Colon (tissue), 2 donors: Measurements from ENCODE around the gene SLC50A1.

Experiments
- FAIRE-seq: peaks from 2 replicates; lab custom pipeline; 2012; peaks lifted over from hg19 to GRCh38; lab: Jason Lieb, UNC
- donor health status: control.
- donor health status: control.

The SLC50A1 gene

GRCh38 chr1:155184835-155185782, 49.5 kb downstream of the SLC50A1 start:
- FAIRE-seq: no peak

GRCh38 chr1:155185783-155186066, 50.1 kb downstream of the SLC50A1 start:
- no peak for FAIRE-seq

- FAIRE-seq: no peak
Measured at GRCh38 chr1:155186067-155186793, 50.6 kb downstream of the SLC50A1 start.

- FAIRE-seq: no peak
Measured at GRCh38 chr1:155186794-155187455, 51.3 kb downstream of the SLC50A1 start.

DNA sequence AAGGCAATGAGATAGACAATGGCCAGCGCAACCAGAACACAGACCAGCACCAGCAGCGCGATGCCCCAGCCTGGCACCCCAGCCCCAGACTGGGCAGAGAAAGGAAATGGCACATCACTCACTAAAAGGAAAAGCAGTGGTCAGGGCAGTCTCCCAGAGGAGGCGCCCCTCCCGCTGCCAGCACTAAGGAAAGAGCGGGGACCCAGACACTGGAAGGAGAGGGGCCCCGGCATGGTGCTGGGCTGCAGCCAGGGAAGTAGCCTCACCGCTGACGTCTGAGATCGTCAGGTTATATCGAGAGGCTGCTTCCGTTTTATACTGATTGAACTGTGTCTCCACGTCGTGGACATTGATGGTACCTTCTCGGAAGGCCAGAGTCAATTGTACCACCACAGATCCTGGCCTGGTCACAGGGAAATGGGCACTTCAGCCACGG, 51.8 kb downstream of the SLC50A1 start:
- no peak for FAIRE-seq

DNA sequence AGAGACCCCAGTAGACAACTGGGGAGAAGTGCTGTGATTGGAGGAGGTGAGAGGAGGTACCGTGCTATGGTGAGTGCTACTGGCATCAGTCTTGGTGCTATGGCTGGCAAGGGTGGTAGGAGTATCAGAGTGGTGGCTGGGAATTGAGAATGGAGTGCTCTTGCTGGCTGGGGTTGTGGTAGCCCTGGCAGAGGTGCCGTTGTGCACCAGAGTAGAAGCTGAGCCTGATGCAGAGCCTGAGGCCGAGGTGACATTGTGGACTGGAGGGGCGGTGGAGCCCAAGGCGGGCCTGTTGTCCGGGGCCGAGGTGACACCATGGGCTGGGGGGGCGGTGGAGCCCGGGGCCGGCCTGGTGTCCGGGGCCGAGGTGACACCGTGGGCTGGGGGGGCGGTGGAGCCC, 52.6 kb downstream of the SLC50A1 start:
- FAIRE-seq: no peak
